Measurements from ENCODE around the gene NEO1. TPM values are rescaled to one million over a fixed set of nuclear protein-coding genes. Genes with fewer than 3 reads are reported as not detected.

The NEO1 gene
- total and polyA plus RNA-seq, 9 of the 15 experiments (the other 6 are each of a cell fraction or from before 2014, with no cell fraction given) = 0.08 to 1.7 (median 0.48) TPM

GRCh38 chr15:73017987-73018386 is 34.3 kb upstream of the NEO1 start (continued):
- TF ChIP-seq ZNF316 (IDR thresholded peaks at IDR 0.05) = no peak
- TF ChIP-seq ZNF586 (CRISPR knock-in tag; conservative IDR thresholded peaks at IDR 0.05) = no peak
- TF ChIP-seq NCOA1 (IDR thresholded peaks at IDR 0.05; ENCODE audit: low read depth) = no peak
- TF ChIP-seq CBFB (CRISPR knock-in tag; IDR thresholded peaks at IDR 0.05) = no peak
- no peak for TF ChIP-seq ATF1 (CRISPR knock-in tag; IDR thresholded peaks at IDR 0.05)
- no peak for TF ChIP-seq ATF1 (tag; IDR thresholded peaks at IDR 0.05)
- TF ChIP-seq SNAPC5 (CRISPR knock-in tag; IDR thresholded peaks at IDR 0.05) = no peak

- no peak overlapping the region for H3K4me3 ChIP-seq
- FAIRE-seq (no peak), ATAC-seq (no peak), DNase-seq (ENCODE audit: extremely low read depth in 1 of 4, low spot score in 3 of 4) (no peak)
- H3K4me2 ChIP-seq (ENCODE audit: insufficient read depth, low read length) = no peak overlapping the region
- no peaks in the 10 kb centered on the region for H3K79me2 ChIP-seq (ENCODE audit: control insufficient read depth, insufficient read depth, low read length)
- ChIA-PET CTCF (ENCODE audit: low intra/inter-chr PET ratio) (no interaction called here), POLR2A (no interaction called here)
- no peak overlapping the region for H3K9ac ChIP-seq (ENCODE audit: insufficient read depth in 1 of 2, low read depth in 2 of 2, low read length in 2 of 2)
- in situ Hi-C loops (cut with MboI) = no loop called here
- intact Hi-C loops (cut with micrococcal nuclease) = no loop called here
- no TSS peak for BruUV-seq (replicated peaks)
- H4K20me1 ChIP-seq (replicated peaks; ENCODE audit: control insufficient read depth, insufficient read depth, low read length) = no peaks in the 10 kb centered on the region
- TF ChIP-seq ZNF444 (CRISPR knock-in tag; IDR thresholded peaks at IDR 0.05) = no peak
- TF ChIP-seq ZNF785 (CRISPR knock-in tag; IDR thresholded peaks at IDR 0.05) = no peak
- TF ChIP-seq ZNF507 (tag; conservative IDR thresholded peaks at IDR 0.05) = no peak
- no peak for TF ChIP-seq ZNF717 (CRISPR knock-in tag; IDR thresholded peaks at IDR 0.05)
- TF ChIP-seq RBM15 (IDR thresholded peaks at IDR 0.05; ENCODE audit: insufficient read depth, low read length) = no peak
- TF ChIP-seq NFXL1 (CRISPR knock-in tag; IDR thresholded peaks at IDR 0.05) = no peak
- TF ChIP-seq FOS (IDR thresholded peaks at IDR 0.05; ENCODE audit: extremely low read depth, insufficient read length) = no peak
- TF ChIP-seq SMARCE1 (IDR thresholded peaks at IDR 0.05) = no peak
- no peak for TF ChIP-seq NFRKB (IDR thresholded peaks at IDR 0.05; ENCODE audit: low read depth)
- peaks cover 0 to 8% of the 10 kb centered on the region in 2 experiments; a peak in 1 of 5 replicates for H3K27me3 ChIP-seq (ENCODE audit: control insufficient read depth in 2 of 2, insufficient read depth in 2 of 2, low read length in 2 of 2)
- no peaks in the 10 kb centered on the region for H3K9me1 ChIP-seq (ENCODE audit: control insufficient read depth, insufficient read depth, low read length)
- no peak overlapping the region for H2AFZ ChIP-seq (ENCODE audit: low read depth, low read length)
- 17% methylated on average over 3 of the region's 3 CpGs for WGBS (ENCODE audit: insufficient coverage, low coverage, missing lambda C conversion rate)
- H3K27ac ChIP-seq (ENCODE audit: extremely low read depth, low read depth, low read length) = no peak overlapping the region
- no peaks in the 10 kb centered on the region for H3K36me3 ChIP-seq (ENCODE audit: control insufficient read depth, insufficient read depth, low read length)
- no peaks in the 10 kb centered on the region for H3K9me3 ChIP-seq (replicated peaks; ENCODE audit: control insufficient read depth, insufficient read depth, low read depth, low read length)
- peaks cover 0 to 6% of the 10 kb centered on the region in 2 experiments; a peak in 2 of 5 replicates for H3K4me1 ChIP-seq (replicated peaks in 1 of 2; ENCODE audit: control insufficient read depth in 2 of 2, insufficient read depth in 2 of 2, low read length in 2 of 2)
These were observed 33.1 kb upstream of the NEO1 start for GRCh38 chr15:73019154-73019553.
